ENCODE data around the gene PRRT2.

- TF ChIP-seq, protein P1, sequence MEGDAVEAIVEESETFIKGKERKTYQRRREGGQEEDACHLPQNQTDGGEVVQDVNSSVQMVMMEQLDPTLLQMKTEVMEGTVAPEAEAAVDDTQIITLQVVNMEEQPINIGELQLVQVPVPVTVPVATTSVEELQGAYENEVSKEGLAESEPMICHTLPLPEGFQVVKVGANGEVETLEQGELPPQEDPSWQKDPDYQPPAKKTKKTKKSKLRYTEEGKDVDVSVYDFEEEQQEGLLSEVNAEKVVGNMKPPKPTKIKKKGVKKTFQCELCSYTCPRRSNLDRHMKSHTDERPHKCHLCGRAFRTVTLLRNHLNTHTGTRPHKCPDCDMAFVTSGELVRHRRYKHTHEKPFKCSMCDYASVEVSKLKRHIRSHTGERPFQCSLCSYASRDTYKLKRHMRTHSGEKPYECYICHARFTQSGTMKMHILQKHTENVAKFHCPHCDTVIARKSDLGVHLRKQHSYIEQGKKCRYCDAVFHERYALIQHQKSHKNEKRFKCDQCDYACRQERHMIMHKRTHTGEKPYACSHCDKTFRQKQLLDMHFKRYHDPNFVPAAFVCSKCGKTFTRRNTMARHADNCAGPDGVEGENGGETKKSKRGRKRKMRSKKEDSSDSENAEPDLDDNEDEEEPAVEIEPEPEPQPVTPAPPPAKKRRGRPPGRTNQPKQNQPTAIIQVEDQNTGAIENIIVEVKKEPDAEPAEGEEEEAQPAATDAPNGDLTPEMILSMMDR (IDR thresholded peaks at IDR 0.05): no peak
- TF ChIP-seq EP300 (IDR thresholded peaks at IDR 0.05): no peak
These were observed 28.2 kb downstream of the PRRT2 start for GRCh38 chr16:29840240-29840639.

Measured in upper lobe of left lung (tissue), 4 donors.